GM23338 (cell line): ENCODE measurements around the gene ESR1.

Source experiments
- CTCF ChIP-seq, 2 experiments: fragments of 200-600 bp in 1 of 2; sonication (generic) in 1 of 2; conservative IDR thresholded peaks; 2 replicates each; pipeline versions ENCODE4 v1.5.1 to v1.6.1; 2016 to 2017; ENCODE audit warnings: antibody characterized with exemption in 2 of 2, low read depth in 2 of 2, mild to moderate bottlenecking in 2 of 2, moderate library complexity in 1 of 2
- EZH2 ChIP-seq: fragments of 200-600 bp; sonication (generic); IDR thresholded peaks from one replicate; pipeline ENCODE4 v1.8.0; 2017; ENCODE audit warnings: antibody characterized with exemption, mild to moderate bottlenecking, low read depth; ENCODE audit not compliant: unreplicated experiment
- EZH2phosphoT487 ChIP-seq: fragments of 200-600 bp; sonication (generic); IDR thresholded peaks from one replicate; pipeline ENCODE4 v1.8.1; 2018; ENCODE audit warnings: antibody characterized with exemption; ENCODE audit not compliant: unreplicated experiment
- JUNB ChIP-seq: IDR thresholded peaks from one replicate; pipeline ENCODE4 v1.6.1; 2016; ENCODE audit warnings: antibody characterized with exemption; ENCODE audit not compliant: unreplicated experiment
- POLR2AphosphoS5 ChIP-seq: IDR thresholded peaks from 2 replicates; pipeline ENCODE4 v1.6.1; 2016; ENCODE audit warnings: antibody characterized with exemption, low read depth
- REST ChIP-seq: IDR thresholded peaks from one replicate; pipeline ENCODE4 v1.6.1; 2018; ENCODE audit warnings: antibody characterized with exemption; ENCODE audit not compliant: unreplicated experiment

GRCh38 chr6:152059909-152060308 is 252.4 kb downstream of the ESR1 start:
- TF ChIP-seq CTCF (conservative IDR thresholded peaks at IDR 0.05; ENCODE audit: low read depth in 2 of 2) = no peak
- TF ChIP-seq EZH2phosphoT487 = no peak
- no peak for TF ChIP-seq JUNB
- TF ChIP-seq EZH2 = no peak
- TF ChIP-seq POLR2AphosphoS5 = no peak
- no peak for TF ChIP-seq REST
